K562 (cell line): ENCODE results near the gene CEBPE. TPM values are rescaled to one million over a fixed set of nuclear protein-coding genes. Genes with fewer than 3 reads are reported as not detected.

Experiments used
- AFF4 ChIP-seq: sonication (generic); formaldehyde crosslinking; IDR thresholded peaks from 2 replicates; pipeline ENCODE4 v1.8.0; 2023; ENCODE audit warnings: mild to moderate bottlenecking, missing genetic modification reagents
- DEAF1 ChIP-seq: fragments of 450-650 bp; formaldehyde crosslinking; IDR thresholded peaks from 2 replicates; pipeline ENCODE4 v1.4.0; 2020; ENCODE audit warnings: mild to moderate bottlenecking, moderate library complexity
- DPF2 ChIP-seq: fragments of 450-650 bp; IDR thresholded peaks from 2 replicates; pipeline ENCODE4 v1.6.1; 2016
- ETS2 ChIP-seq: IDR thresholded peaks from 2 replicates; pipeline ENCODE4 v1.6.1; 2016; ENCODE audit warnings: borderline replicate concordance, missing genetic modification characterization, mild to moderate bottlenecking, moderate library complexity, missing compliant biosample characterization; ENCODE audit not compliant: poor library complexity, severe bottlenecking
- HMBOX1 ChIP-seq: sonication (generic); IDR thresholded peaks from 2 replicates; pipeline ENCODE4 v1.6.1; 2016
- IFI16 ChIP-seq: fragments of 250-450 bp; sonication (Bioruptor Pico); IDR thresholded peaks from 2 replicates; pipeline ENCODE4 v2.1.2; 2022; ENCODE audit warnings: mild to moderate bottlenecking, inconsistent platforms
- KDM1A ChIP-seq, 2 experiments: fragments of 450-650 bp; IDR thresholded peaks; 2 replicates each; pipeline ENCODE4 v1.6.1; 2016; ENCODE audit warnings: mild to moderate bottlenecking in 2 of 2
- NR3C1 ChIP-seq: sonication (generic); formaldehyde crosslinking; IDR thresholded peaks from 2 replicates; pipeline ENCODE4 v1.8.1; 2022; ENCODE audit warnings: missing genetic modification reagents
- RBM14 ChIP-seq: fragments of 200-400 bp; formaldehyde crosslinking; IDR thresholded peaks from 2 replicates; pipeline ENCODE4 v1.6.1; 2018; ENCODE audit warnings: low read depth, mild to moderate bottlenecking, low read length, moderate library complexity, borderline replicate concordance; ENCODE audit not compliant: insufficient read depth
- SMAD2 ChIP-seq: fragments of 150-350 bp; IDR thresholded peaks from 2 replicates; pipeline ENCODE4 v1.6.1; 2014; ENCODE audit warnings: low read depth, mild to moderate bottlenecking, low read length
- SMARCA4 ChIP-seq: fragments of 450-650 bp; IDR thresholded peaks from 2 replicates; pipeline ENCODE4 v1.6.1; 2016
- THAP7 ChIP-seq: fragments of 250-450 bp; sonication (Bioruptor Pico); IDR thresholded peaks from 2 replicates; pipeline ENCODE4 v1.5.0; 2021
- polyA plus RNA-seq, 8 experiments: library from polyadenylated mRNA; depleted of rRNA in 4 of 8; stranded (reverse) in 5 of 8; unstranded in 3 of 8; fragments of >200 nt; fragmentation: Nextera tagmentation in 2 of 8; fragmentation: Illumina TruSeq in 1 of 8; extraction: Ambion mirVana in 2 of 8; extraction: Trizol in 1 of 8; gene quantifications; 2 replicates each; pipeline versions ENCODE4 v1.2.1 to v1.2.3, GENCODE V29; 2011 to 2014; ENCODE audit warnings: inconsistent platforms in 1 of 8, missing spikeins in 1 of 8
- total RNA-seq, 7 experiments: library from RNA; depleted of rRNA in 6 of 7; stranded (reverse); fragments of >200 nt in 6 of 7; fragmentation: Illumina TruSeq in 2 of 7; extraction: Trizol in 2 of 7; gene quantifications; 2 replicates each; pipeline versions ENCODE4 v1.2.1 to v1.2.3, GENCODE V29; 2011 to 2021; ENCODE audit warnings: low replicate concordance in 1 of 7

The CEBPE gene
- total and polyA plus RNA-seq, 9 of the 15 experiments (the other 6 are each of a cell fraction or from before 2014, with no cell fraction given), result 0.09 to 0.15 (median 0.13) TPM; not detected in 6

GRCh38 chr14:23070262-23071129 is 48.6 kb downstream of the CEBPE start (continued):
- TF ChIP-seq RBM14, result no peak
- 0 out of 2 replicates have a peak, but pooled peaks have one; percentile 28 for TF ChIP-seq HMBOX1
- TF ChIP-seq IFI16 (CRISPR knock-in tag), result no peak
- no peak for TF ChIP-seq SMAD2
- TF ChIP-seq ETS2 (tag), result no peak
- no peak for TF ChIP-seq DEAF1 (CRISPR knock-in tag)
- no peak; the same call in 1 of the 2 replicates for TF ChIP-seq SMARCA4
- TF ChIP-seq DPF2, result peak; percentile 21; the same call in 1 of the 2 replicates
- 0 out of 2 replicates have a peak, but pooled peaks have one; percentile 10 for TF ChIP-seq AFF4 (CRISPR knock-in tag)
- peak; percentile 30 to 48; a peak in 2 of 4 replicates for TF ChIP-seq KDM1A (IDR thresholded peaks at IDR 0.05)
- no peak for TF ChIP-seq NR3C1 (CRISPR knock-in tag)
- TF ChIP-seq THAP7 (CRISPR knock-in tag), result no peak
